ENCODE data around the gene TFF2.

Gene TFF2

DNA sequence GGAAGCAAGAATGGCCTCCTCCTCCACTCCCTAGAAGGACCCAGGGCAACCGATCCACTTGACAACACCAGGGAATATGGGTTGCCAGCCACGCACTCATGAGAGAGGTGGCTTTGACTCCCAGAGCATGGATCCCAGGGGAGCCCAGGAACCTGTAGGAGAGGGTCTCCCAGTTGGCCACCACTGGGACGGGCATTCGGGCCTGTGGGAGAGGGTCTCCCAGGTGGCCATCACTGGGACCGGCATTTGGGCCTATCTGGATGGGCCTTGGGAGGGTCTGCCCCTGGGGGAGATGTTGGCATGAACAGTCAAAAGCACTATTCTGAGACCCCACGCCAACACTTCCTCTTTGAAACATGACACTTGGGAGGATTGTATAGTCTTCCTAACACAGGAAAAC lies 15.0 kb upstream of the TFF2 start:
- DNase-seq, result no peak

DNA sequence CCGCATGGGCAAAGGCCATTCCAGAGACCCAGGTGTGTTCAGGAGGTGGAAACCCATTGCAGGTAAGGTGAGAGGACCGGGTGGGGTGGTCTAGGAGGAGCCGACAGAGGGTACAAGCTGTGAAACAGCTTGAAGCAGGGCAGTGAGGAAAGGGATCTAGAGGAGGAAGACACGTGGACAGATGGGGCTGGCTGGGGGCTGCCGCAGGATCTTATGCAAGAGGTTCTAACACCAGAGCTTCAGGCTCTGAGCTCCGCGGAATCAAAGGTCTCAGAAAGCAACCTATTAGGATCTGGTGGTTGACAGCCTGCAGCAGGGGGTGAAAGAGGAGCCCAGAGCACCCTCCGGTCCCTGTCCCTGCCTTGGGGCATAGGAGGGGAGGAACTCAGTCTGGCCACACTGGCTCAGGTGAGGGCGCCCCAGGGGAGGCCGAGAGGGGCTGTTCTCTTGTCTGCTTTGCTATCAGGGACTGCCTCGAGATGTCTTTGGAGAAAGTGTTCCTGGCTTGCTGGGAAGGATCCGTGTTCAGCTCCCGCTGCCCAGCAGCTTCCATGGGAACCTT lies 13.6 kb upstream of the TFF2 start:
- DNase-seq, result no peak

DNA sequence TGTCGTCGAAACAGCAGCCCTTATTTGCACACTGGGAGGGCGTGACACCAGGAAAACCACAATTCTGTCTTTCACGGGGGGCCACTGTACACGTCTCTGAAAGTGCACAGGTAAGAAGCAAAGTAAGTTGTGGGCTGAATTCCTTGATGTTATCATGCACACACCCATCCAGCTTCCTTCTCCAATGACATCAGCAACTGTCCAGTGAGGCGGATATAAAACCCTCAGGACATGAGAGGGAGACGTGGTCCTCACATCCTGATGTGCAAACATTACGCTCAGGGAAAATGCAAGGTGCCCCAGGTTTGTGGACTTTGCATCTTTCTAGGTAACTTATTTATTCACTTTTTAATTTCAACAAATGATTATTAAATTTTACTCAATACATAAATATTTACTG lies 12.5 kb upstream of the TFF2 start:
- DNase-seq, result no peak

DNA sequence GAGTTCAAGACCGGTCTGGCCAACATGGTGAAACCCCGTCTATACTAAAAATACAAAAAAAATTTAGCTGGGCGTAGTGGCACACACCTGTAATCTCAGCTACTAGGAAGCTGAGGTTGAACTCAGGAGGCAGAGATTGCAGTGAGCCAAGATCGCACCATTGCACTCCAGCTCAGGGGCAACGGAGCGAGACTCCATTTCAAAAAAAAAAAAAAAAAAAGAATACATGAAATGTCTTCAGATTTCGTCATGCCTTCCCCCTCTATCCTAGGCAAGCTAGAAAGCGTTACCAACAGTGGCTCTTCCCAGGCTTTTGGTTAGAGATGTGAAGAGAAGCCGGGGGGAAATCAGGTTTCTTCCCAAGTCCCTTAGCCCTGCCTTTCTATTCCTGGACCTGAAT lies 11.9 kb upstream of the TFF2 start:
- no peak for DNase-seq

DNA sequence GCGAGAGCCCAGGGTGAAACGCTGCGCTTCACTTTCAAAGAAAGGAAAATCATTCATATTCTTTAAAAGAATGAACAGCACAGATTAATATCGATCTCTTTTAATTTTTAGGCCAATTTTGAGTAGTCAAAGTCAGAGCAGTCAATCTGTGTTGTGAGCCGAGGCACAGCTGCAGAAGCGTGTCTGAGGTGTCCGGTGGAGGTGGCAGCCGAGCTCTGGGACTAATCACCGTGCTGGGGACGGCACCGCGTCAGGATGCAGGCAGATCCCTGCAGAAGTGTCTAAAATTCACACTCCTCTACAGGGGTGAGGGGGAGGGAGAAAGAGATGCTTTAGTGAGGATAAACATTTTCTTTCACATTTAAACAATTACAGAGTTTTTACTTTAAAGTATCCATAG lies 11.4 kb upstream of the TFF2 start:
- DNase-seq, result no peak

DNA sequence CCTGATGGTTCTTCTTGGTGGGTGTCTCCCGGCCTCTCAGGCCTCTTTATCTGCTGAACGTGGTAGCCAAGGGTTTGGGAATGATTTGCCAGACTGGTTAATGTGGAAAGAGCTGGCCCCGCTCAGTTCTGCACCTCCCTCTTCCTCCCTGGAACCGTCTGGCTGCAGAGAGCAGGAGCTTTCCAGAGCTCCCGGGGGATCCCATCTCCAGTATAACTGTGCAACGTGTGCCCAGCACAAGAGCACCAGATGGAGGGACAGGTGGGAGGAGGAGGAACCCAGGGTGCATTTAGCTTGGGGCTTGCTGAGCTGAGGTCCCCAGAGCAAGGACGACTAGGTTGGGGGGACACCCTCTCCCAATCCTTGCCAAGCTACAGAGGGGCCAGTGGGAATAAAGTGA lies 10.5 kb upstream of the TFF2 start:
- DNase-seq, result no peak

DNA sequence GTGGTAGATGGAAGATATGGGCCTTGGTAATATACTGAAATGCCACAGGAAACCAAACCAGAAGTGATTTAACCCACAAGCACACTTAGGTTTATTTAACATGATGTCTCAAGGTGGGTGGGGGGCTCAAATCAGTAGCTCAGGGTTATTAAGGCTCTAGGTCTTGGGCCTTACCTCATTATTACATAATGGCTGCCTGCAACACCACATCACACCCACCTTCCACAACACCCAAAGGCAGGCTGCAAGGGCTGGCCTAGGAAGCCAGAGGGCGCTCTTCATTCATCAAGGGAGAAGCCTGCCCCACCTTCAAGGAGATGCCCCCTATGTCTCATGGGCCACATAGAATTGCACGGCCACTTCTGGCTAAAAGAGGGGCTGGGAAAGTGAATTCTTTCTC lies 9.5 kb upstream of the TFF2 start:
- DNase-seq, result no peak

DNA sequence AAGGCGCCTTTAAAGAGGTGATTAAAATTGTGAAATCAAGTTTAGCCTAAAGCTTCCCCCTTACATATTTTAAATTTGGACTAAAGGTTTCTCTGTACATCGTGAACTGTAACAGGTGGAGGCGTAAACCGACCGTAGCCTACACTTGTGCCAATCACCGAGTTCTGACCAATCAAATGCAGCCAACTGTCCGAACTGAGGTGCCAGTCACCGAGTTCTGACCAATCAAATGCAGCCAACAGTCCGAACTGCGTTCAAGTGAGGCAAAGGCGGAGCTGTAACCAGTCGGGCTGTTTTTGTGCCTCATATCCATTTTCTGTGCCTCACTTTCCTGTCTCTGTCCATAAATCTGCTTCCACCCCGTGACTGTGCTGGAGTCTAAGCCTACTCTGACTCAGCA lies 8.1 kb upstream of the TFF2 start:
- DNase-seq, result no peak

DNA sequence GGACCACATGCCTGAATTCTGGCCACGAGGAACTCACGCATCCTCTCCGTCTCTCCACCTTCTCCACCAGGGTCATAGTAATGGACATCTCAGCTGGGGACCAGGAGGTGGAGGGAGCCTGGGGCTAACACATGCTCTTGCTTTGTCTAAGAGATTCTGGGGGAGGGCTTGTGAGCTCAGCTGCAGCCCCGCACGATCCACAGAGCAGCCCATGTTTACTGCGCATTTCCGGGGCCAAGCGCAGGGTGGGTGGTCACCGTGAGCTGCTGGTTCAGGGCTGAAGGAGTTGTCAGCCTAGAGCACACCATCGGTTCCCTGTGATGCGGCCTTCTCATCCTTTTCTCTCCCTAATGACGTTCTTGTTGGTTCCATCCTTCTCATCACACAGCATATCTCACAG lies 7.5 kb upstream of the TFF2 start:
- no peak for DNase-seq

DNA sequence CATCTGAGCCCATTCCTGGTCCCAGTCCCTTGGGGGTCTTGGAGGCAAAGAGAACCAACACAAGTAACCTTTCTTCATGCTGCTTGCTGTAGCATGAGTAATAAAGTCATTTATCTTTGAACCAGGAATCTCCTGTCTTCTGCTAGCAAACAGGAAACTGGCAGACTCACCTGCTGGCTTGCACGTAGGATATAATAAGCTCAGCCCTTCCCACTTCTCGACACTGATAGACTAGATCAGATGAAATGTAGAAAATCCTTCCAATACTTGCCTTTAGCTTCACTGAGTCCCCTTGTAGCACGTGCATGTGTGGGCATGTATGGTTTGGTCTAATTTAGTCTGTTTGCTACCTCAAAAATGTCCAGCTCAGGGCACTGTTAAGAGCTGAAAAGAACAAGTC lies 6.5 kb upstream of the TFF2 start:
- DNase-seq, result no peak

DNA sequence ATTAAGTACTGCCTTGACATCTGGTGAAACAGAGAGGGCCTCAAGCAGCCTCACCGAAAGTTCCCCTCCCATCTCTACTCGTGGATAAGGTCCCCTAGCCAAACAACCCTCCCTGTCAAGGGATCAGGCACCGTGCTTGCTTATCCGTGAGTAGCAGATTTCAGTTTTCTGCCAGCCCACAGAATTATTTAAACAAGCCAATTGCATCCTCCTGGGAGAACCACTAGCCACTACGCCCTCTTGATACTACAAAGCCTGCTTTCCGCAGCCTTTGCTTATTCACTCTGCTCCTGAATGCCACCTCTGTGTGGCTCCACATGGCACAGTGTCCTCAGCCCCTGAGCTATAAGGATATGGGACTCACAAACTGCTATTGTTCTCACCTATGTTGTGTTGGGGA lies 5.9 kb upstream of the TFF2 start:
- DNase-seq, result no peak

DNA sequence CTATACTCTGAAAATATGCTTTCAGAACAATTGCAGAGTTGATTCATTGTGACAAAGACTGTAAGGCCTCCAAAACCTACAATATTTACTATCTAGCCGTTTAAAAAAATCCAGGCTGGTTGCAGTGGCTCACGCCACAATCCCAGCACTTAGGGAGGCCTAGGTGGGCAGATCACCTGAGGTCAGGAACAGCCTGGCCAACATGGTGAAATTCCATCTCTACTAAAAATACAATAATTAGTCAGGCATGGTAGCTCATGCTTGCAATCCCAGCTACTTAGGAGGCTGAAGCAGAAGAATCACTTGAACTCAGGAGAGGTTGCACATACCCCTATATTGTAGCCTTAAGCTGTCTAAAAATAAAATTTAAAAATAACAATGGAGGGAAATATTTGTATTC lies 5.3 kb upstream of the TFF2 start:
- DNase-seq, result no peak

DNA sequence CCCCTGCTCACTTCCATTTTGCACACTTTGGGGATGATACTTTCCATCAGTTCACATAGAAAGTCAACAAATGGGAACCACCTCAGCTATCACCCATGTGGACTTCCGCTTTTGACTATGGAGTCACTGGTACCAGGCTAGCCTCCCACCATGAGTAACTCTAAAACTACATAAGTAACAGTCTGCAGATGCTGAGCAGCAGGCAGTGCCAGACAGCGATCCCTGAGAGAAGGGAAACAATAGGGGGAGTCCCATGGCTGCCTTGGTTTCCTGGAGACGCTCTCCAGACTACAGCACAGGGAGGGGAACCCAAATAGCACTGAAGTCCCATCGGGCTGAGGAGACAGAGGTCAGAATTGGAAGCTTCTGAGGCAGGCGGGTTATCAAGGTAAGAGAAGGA lies 2.8 kb upstream of the TFF2 start:
- DNase-seq, result no peak

DNA sequence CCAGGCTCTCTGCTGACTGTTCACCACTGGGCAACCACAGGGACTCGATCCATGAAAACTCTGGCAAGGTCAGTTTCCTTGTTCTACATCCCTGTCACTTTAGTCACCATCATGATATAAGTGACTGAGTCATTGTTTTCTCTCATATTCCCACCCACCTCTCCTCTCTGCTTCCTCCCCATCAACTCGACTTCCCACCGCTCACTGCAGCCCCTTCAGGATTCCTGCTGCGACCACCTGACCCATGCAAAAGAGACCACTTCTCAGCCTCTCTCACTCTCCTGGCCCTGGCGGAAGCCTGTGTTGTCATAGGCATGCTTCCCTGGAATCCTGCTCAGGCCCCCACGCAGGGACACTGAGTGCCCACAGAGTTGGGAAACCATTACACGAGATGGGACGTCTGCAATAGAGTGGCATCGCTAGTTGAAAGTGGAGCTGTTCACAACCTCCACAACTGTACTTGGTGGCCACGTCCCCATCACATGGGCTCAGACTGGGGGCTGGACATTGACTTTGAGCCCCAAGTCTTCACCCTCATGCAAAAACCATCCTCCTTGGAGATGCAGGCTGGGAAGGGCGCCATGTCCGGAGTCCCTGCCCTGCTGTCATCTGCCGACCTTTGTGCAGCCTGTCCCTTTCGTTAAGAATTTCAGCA lies 1.8 kb upstream of the TFF2 start:
- DNase-seq, result no peak

DNA sequence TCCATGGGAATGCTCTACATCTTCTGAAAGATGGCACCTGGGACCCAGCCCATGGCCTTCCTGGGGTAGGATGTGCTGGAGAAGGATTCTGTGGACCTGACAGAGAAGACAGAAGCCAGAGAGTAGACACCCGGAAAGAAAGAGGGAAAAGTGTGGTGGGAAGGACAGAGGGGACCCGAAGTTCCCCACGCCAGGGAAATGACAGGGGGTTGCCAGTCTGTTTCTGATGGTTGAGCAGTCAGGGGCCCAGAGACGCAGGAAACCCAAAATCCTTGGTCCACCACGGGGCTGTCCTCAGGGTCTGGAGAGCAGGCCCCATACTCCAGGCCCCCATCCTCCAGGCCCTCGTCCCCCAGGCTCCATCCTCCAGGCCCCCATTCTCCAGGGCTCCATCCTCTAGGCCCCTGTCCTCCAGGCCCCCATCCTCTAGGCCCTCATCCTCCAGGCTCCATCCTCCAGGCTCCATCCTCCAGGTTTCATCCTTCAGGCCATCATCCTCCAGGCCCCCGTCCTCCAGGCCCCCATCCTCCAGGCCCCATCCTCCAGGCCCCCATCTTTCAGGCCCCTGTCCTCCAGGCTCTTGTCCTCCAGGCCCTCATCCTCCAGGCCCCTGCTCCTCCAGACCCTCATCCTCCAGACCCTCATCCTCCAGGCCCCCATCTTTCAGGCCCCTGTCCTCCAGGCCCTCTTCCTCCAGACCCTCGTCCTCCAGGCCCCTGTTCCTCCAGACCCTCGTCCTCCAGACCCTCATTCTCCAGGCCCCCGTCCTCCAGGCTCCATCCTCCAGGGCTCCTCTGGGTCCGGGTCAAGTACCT lies 1.0 kb upstream of the TFF2 start:
- DNase-seq, result no peak

DNA sequence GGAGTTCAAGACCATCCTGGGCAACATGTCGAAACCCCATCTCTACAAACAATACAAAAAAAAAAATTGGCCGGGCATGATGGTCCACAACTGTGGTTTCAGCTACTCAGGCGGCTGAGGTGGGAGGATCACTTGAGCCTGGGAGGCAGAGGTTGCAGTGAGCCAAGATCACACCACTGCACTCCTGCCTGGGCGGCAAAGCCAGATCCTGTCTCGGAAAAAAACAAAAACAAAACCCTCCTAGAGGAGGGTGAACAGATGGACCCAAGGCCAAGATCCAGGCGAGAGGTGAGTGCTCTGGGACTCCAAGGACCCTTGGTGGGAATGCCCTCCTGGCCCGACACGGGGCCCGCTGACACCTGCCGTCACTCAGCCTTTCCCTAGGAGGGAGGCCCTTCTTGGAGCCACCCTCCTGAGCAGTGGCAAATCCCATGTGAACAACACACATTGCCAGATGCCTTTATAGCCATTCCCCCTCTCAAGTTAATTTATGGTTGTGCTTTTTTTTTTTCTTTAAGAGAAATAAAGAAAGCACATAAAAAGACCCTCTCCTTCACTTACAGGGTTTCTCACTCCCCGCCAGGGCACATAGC lies 380 bp downstream of the TFF2 start:
- no peak for DNase-seq

DNA sequence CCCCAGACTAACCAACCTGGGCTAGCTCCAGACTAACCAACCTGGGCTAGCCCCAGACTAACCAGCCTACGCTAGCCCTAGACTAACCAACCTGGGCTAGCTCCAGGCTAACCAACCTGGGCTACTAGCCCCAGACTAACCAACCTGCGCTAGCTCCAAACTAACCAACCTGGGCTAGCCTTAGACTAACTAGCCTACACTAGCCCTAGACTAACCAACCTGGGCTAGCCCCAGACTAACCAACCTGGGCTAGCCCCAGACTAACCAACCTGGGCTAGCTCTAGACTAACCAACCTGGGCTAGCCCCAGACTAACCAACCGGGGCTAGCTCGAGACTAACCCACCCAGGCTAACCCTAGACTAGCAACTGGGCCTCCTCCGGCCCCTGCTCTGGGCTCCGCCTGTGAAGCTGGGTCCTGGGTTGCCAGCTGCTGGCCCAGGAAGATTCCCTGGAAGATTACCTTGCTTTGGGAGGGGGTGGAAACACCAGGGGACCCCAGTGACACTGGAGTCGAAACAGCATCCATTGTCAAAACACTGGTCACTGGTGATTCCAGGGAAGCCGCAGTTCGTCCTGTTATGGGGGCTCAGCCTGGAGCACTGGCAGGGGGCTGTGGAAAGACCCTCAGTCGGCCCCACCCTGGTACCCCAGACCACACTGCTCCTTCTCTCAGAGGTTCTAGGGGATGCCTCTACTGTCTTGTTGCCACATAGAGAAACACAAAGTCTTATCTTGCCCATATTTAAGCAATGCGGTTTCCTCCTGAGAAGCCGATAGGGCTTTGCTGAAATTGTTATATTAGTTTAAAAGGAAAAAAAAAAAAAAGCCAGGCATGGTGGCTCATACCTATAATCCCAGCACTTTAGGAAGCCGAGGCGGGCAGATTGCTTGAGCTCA lies 1.1 kb downstream of the TFF2 start:
- DNase-seq, result no peak

DNA sequence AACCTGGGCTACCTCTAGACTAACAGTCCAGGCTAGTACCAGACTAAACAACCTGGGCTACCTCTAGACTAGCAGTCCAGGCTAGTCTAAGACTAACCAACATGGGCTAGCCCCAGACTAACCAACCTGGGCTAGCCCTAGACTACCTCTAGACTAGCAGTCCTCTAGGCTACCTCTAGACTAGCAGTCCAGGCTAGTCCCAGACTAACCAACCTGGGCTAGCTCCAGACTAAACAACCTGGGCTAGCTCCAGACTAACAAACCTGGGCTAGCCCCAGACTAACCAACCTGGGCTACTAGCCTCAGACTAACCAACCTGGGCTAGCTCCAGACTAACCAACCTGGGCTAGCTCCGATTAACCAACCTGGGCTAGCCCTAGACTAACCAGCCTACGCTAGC lies 2.0 kb downstream of the TFF2 start:
- DNase-seq, result no peak

DNA sequence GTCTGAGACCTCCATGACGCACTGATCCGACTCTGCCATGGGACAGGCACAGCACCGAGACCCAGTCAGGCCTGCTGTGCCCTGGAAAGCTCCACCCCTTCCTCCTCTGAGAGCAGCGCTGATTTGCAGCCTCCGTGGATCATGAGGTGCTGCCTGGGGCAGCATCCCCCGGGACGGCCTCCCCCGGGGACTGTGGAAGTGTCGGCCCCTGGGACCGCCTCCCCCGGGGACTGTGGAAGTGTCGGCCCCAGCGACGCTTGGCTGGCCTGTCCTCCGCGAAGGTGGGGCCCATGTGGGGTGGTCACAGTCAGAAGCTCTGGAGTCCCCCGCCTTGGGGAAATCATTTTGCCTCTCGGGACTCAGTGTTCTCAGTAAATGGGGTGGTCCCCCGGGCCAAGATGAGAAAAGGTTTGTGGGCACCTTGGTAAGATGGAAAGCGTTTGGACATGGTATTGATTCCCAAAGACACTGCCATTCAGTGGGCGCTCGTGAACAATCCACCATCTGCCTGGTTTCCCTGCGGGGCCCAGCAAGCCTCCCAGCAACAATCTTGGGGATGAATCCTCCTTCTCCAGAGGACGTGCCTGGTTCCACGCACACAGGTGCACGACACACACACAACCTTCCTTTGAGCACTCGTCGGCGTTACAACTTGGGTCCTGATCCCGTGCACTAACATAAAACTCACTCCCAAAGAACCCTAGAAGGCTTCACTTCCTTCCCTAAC lies 3.0 kb downstream of the TFF2 start:
- no peak for DNase-seq

DNA sequence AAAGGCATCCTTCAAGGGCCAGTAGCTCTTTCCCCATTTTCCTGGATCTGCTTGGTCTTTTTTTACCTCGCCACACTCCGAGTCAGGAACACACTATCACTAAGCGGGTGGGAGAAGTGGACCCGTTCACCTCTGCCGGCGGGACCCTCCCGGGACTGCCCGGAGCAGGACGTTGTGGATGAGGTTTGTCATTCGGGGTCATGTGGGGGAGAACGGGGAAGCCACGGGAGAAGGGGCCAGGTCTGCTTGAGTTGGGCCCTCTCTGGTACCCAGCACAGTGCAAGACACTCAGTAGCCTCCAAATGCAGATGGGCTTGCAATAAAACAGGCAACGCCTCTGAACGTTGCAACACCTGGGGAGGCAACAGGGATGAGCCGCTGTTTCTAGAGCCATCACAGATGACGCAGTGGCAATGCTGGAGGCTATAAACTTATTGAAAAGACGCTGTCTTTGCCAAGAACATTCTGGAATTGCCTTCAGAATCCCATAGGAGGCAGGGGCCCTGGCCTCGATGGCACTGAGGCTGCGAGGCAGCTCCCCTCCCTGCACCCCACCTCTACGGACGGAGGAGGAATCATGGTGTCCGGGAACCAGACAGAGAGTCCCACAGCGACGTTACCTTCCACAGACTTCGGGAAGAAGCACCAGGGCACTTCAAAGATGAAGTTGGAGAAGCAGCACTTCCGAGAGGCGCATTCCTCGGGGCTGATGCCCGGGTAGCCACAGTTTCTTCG lies 3.8 kb downstream of the TFF2 start:
- DNase-seq, result no peak

DNA sequence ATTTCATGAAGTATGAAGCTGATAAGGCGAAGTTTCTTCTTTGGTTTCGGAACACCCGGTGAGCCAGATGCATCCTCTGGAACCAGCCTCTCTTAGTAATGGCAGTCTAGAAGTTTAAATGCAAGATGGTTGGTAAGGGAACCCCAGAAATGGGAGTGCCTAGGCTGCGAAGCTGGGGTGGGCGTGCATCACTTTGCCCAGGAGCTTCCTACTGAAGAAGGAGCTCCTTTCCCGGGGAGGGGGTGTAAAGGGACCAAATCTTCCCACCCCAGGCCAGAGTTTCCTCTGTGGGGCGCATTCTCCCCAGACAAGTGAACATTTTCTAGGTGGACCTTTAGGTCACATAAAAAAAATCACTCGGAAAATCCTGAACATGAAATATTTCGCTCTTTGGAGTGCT lies 4.4 kb downstream of the TFF2 start:
- DNase-seq, result no peak

DNA sequence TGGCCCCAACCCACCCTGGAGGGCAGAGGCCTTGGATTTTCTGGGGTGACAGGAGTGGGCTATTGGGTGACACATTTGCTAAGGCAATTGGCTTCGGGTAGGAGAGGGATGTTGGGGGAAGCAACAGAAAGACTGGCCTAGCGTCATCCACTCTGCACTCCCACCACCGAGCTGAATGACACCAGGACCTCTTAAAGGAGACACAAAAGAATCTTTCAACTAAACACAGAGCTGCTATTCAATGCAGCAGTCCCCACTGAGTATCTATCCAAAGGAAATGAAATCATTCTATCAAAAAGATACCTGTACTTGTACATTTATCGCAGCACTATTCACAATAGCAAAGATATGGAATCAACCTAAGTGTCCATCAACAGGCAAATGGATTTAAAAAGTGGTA lies 6.2 kb downstream of the TFF2 start:
- no peak for DNase-seq
